AG08396 (cell line): ENCODE measurements around the gene PCDH12.

Experiments
- DNase-seq: peaks from one replicate; pipeline ENCODE4 v3.0.0; 2012; ENCODE audit warnings: low spot score, mixed read lengths

The PCDH12 gene

DNA sequence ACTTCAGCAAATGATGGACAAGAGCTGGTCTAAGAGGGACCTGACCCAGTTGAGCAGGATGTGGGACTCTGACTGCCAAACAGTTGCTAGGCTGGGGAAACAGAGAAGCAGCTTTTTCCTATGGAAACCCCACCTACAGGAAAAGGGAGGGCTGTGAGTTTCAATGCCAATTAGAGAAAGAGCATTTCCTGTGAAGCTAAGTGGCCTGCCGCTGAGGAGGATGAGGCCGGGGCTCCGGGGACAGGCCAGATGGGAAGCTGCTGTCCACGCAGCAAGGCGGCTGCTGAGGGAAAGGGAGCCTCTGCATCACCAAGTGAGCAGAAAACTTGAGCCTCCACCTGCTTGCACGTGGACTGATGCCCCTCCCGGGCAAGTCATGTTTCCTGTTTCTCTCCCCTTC lies at the start of gene PCDH12:
Gene PCDH12 (minus strand): TSS at position 90 of the 400 bp plus-strand sequence. CDS start 351 bp downstream, outside the sequence.
- DNase-seq, result no peak

DNA sequence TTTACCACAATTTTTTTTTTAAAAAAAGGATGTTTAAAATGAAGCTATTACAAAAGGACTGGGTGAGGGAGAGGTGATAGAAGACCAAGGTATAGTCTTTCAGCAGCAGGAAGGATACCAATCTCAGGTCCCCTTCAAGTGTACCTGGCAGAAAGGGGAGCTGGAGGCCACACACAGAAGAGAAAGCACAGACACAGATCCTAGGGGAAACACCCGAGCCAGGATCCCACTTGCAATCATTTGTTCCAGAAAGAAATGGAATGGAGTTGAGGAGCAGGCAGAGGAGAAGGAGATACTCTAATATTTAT lies 49.2 kb upstream of the PCDH12 start:
- no peak for DNase-seq

DNA sequence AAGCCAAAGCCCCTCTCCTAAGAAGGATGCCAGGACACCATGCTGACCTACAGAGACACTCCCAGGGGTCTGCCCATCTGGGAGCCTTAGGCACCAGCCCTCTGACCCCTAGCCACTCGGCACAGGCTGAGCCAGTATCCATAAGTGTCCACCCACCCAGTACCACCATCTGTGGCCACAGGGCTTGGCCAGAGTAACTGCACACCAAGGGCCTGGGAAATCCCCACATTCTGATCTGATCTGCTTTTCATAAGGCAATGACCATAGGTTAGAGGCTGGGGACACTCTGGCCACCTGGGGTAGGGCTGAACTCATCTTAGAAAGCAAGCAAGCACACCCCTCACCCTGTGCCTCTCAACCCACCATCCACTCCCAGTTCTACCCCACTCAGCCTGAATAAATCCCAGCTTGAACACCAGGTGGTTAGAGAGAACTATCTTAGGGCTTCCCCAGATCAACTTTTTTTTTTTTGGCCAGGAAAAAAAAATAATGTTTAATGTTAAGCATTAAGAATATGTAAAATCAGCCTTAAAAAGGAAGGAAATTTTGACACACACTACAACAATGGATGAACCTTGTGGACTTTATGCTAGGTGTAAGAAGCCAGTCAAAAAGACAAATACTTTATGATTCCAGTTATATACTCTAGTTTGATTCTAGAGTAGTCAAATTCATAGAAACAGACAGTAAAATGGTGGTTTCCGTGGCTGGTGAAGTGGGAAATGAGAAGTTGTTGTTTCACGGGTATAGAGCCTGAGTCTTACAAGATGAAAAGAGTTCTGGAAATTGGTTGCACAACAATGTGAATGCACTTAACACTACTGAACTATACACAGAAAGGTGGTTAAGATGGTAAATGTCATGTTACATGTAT lies 48.6 kb upstream of the PCDH12 start:
- DNase-seq, result no peak

DNA sequence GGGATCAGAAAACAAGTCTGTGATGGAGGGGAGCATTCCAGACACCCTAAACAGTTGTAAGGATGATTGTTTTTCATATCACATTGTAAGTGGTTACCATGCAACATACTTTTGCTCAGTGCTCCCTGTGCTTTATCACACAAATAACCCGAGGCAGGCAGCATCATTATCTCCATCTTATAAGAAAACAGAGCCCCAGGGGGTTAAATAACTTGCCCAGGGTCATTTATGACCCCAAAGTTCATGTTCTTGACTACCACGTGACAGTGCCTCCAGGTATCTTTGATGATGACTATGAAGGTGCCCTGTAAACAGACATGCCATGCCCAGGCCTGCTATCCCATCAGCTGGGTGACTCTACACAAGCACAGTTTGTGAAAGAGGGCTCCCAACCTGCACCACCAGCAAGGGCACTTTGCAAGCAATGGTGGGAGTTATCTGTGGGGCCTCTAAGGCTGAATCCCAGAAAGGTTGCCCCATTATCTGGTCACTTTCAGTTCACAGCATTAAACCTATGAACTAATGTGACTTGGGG lies 45.3 kb upstream of the PCDH12 start:
- no peak for DNase-seq

DNA sequence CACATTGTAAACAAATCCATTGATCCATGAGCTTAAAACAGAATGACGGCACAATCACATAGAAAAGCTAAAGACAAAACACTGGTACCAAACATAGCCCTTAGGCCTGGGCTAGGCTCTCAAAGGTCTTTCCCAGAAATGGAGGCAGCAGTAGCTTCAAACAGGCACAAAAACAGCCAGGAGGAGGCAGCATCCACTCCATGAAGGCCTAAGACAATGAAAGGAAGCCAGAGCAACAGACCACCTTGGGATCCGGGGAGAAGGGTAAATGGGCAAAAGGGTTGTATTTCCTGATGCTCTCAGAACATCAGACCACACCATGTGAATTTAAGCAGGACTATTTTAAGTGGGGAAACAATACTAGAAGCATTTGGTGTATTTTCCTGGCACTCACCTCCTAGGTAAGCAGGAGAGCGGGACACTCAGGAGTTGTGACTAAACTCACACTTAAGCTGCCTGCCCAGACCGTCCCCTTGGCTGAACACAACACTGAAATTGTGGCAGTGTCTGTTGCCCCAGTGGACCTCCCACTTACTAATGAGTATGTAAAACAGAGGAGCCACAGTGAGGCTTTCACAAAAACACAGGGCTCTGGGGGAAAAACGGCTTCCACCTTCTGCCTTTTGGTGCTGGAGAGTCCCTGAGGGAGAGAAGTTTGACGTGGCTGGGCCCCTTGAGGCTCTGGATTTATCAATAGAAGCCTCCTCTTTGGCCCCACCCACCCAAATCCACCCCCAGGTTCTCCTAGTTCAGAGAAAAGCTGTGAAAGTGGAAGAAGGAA lies 42.9 kb upstream of the PCDH12 start:
- DNase-seq, result no peak

DNA sequence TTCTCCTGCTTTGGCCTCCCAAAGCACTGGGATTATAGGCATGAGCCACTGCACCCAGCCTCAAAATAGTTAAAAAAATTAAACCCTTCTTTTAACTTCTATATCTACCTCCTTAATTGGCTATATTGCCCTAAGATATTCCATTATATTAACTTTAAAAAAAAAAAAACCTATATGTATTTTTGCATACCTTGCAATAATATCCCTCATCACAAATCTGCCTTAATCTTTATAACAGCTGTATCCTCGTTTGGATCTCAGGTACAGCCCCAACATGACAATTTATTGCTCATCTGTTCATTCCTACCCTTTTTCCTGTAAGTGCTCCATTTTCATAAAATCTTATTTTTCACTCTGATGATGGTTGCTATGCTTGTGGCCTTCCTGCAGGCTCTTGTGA lies 42.2 kb upstream of the PCDH12 start:
- DNase-seq, result no peak

DNA sequence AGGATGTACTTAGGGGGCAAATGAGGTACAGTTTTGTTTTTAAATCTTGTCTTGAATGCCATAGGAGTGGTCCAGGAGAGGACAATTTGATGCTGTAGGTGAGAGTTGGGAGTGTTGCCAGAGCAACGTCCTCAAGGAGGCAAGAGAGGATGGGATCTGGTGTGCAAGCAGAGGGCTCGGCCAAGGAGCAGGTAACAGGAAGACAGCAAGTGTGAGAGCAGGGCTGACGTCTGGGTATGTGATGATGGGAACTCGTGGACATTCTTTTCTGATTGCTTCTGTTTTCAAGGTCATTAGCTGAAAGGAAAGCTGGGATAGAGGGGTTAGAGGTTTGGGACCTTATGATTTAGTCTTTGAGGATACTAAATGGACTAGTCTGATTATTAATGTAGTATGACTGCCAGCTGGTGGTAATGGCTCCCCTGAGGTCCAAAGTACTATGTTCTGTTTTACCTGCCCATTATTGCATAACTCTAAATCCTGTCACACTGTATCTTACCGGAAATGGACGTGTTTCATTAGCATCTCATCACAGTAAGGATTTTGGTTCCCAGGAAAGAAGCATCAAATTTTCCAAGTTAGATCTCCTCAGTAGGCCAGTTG lies 39.5 kb upstream of the PCDH12 start:
- DNase-seq, result no peak

DNA sequence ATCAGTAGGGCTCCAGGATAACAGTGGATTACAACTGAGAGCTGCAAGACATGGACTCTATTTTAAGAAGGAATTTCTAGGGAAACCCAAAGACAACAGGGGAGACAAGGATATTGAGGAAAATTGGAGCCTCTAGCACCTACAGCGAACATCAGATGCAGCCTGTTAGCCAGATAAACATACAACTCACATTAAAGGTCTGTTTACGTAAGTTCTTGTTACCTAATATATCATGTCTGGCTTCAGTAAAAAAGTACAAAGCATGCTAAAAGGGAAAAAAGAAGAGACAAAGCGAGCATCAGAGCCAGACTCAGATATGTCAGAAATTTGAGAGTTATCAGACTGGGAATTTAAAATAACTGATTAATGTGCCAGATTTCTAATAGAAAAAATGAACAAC lies 37.7 kb upstream of the PCDH12 start:
- DNase-seq, result no peak

DNA sequence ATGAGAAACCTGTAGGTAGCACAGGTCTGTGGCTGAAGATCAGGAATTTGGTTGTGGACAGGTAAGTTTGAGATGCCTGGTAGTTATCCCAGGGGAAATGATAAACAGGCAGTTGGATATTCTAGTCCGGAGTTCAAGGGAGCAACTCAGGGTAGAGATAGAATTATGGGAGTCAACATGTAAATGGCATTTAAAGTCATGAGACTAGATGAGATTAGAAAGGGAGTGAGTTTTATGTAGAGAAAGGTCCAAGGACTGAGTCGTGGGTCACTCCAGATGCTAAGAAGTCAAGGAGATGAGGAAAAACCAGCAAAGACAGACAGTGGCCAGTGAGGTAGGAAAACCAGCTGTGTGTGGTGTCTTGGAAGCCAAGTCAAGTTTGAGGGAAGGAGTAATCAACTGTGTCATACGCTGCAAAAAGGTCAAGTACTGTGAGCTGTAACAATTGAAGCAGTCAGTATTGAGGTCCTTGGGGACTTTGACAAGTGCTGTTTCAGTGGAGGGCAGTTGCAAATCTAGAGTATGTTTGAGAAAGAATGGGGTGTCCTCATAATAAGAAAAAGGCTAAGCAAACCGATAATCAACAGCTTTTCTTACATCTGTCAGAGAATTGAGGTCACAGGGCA lies 36.6 kb upstream of the PCDH12 start:
- no peak for DNase-seq

DNA sequence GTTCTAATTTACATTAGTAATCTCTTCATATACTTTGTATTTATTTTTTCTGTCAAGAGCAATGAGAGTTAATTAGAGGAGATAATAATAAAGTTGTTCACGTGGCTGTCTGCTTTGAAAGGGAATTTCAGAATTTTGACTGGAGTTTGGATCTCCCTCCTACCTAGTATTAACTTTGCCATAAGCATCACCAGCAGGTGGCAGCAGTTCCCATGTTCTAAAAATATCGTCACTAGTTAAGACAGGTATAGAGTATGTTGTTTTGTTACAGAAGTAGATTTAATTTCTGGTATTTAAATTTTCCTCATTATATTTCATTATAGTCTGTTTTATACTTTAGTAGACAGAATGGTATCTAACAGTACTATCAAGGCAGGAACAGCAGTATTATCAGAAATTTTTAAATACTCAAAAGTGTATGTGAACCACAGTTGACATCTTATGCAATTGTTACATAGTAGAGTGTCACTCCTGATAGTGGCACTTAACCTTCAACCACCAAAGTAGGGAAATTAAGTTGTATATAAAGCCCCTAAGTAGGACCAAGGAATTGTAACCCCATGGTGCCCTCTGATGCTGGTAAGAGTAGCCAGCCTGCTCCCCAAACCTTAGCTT lies 34.5 kb upstream of the PCDH12 start:
- DNase-seq, result peak; percentile 51

DNA sequence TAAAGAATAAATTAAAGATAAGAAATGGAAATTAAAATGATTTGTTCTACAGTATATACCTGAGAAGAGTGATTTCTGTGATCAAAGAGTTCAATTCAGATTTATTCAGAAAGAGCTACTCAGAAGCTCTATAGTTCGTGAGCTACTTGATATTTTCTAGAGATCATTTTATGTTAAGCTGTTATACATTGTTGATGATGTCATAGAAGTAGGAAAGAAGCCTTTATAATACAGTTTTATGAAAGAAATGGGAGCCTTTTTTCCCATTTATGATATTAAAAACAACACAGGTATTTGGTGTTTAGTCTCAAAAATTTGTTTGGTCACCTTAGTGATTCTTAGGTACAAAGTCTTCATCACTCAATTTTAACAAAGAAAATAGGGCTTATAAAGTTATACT lies 31.7 kb upstream of the PCDH12 start:
- DNase-seq, result no peak

DNA sequence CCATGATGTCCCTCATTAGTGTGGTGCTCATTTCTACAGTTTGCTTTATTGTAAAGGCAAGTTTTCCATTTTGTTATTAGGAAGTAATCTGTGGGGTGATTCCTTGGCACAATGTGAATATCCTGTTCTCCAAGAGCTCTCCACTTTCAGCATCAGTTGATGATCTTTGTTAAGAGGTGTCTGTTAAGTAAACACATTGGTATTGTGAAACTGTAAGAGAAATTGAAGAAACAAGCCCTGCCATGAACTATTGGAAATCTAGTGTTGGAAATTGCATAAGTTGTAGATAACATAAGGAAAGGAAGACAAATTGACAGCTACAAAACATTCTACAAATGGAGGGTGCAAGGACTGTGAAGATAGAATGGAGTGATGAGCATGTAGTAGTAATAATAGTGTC lies 28.1 kb upstream of the PCDH12 start:
- DNase-seq, result no peak

DNA sequence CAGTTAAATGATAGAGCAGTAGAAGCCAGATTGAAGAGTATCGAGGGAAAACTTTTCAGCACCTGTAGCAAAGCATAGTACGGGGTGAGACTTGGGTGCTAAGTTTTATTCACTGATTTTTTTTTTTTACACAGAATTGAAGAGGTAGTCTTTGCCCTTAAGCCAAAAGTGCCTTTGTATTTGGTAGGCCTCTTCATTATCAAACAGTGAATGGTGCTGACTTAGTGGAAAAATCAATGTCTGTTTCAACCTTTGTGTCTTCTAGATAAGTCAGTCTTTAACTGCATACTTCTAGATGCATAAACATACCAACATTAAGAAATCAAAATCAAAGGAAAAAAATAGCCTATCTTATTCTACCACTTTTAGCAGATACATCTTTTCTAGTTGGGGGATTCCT lies 24.6 kb upstream of the PCDH12 start:
- DNase-seq, result no peak

DNA sequence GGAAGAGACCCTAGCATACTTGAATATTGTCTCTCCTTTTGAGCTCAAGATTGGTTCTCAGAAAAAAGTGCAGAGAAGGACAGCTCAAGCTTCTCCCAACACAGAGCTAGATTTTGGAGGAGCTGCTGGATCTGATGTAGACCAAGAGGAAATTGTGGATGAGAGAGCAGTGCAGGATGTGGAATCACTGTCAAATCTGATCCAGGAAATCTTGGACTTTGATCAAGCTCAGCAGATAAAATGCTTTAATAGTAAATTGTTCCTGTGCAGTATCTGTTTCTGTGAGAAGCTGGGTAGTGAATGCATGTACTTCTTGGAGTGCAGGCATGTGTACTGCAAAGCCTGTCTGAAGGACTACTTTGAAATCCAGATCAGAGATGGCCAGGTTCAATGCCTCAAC lies 20.4 kb upstream of the PCDH12 start:
- DNase-seq, result no peak

DNA sequence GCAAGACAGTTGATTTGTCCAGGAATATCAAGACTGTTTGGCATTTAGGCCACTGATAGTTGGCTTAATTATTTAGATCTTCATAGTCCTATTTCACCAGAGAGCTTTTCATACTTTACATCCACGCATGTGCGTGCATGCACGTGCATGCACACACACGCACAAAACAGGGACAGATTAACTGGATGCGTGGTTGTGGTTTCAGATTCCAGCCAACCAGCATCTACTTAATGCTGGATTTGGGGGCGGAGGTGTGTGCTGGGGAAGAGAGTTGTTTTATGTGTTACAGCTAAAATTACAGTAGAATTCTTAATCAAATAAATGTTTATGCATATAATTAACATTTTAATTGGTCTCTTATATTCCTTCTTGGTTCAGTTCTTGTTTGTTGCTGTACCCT lies 18.2 kb upstream of the PCDH12 start:
- no peak for DNase-seq

DNA sequence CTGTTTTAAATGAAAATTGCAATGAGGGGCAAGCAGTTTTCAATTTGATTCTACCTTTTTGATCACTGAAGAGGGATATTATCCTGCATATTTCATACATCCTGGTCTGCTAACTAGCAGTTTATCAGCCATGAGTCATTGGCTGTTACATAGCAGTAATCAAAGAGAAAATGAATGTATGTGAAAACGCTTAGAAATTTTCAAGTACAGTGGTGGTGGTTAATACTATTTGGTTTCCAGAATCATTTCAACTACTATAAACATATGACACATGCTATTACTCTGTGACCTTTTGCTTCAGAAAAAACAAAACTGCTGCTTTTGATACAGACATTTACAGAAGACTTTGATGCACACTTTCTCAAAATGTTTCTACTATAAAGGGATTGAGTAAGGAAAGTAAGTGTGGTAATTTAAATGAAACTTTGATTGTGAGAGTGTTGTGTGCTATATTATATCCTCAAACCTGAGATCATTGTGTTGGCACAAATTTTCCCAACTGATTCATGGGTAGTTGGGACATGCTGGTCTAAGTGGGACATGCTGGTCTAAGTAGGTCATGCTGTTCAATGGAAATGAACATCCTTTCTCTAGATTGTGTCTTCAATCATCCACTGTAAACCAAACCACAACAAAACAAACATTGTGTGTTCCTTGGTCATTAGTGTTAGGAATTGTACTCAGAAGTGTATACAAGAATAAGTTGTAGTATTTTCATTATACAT lies 16.0 kb upstream of the PCDH12 start:
- DNase-seq, result peak; percentile 55

DNA sequence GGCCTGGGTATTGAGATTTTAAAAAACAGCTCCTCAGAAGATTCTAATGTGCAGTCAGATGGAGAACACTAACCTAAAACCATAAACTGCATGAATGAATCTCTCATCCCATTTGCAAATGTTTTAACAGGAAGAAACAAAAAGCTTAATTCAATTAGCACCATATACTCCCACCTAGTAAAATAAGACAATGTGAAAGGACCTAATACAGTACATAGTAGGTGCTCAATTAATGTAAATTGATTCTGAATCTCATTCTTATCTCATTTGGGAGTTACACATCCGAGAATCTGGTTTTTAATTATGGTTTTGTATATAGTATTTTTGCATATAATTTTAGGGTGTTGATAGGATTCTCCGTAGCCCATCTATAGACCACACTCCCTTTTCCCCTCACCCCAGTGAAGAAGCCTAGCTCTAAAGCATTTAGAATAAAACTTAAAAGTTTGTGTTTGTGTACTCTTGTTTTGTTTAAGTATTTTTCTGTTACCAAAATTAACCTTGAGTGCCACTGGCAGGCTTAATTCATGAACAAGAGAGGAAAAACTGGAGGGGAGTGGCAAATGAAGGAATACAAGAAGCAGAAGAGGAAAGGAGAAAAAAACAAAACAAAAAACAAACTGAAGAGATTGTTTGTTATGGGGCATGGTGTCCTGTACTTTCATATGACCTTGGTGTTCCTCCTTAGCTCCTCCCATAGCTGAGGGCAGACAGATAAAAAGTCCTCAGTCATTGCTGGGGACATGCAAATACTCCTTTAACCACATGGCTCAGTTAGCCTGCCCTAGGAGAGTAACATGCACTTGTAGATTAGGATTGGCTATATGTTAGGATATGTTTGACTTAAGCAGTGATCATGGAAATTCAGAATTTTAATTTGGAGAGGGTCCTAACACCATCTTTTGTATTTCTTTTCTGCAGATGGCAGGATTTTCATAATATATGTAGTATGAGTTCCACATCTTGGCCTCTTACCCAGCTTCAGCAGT lies 12.1 kb upstream of the PCDH12 start:
- DNase-seq, result no peak

DNA sequence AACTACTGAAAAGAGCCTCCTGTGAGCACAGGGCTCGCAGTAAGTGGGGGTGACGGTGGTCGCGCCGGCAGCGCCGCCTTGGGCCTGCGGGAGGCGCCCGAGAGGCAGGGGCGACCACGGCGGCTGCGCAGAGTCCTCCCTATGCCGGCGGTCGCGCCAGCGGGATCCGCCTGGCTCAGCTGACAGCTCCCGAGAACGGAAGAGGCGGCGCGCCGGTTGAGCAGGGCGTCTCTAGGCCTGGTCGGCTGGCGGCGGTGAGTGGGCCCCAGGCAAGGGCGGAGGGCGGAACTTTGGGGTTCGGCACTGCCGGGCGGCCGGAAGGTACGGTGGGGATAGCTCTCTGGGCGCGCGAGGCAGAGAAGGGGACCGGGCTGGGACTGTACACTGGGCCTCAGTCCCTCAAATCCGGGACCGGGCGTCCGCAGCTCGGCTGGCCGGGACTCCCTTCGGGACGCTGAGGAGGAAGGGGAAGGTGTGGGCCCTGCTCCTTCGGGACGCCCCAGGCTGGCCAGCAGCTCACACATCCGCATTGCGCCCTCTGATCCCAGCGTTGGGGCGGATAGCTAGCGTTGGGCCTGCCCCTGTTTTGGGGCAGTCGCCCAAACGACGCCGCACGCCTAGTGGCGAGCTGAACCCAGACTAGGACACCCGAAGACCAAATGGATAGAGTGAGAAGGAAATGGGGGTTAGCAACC lies 11.1 kb upstream of the PCDH12 start, which contains the start of gene RNF14:
Gene RNF14 (plus strand): TSS at position 192 of the 695 bp plus-strand sequence. CDS start 4,484 bp downstream, outside the sequence.
- DNase-seq, result peak; percentile 97

DNA sequence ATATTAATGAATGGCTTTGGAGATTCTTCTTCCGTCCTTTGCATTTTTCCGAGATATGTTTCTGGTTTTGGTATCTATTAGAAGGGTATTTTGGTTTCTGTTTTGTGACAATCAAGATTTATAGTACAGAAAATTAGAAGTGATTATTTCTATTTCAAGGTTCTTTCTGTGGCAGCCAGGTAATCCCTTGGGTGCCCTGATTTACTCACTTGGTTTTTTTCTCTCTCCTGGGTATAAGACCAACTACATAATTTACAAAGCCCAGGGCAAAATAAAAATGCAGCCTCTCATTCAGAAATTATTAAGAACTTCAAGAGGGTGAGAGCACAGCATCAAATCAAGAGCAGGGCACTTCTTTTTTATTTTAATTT lies 8.9 kb upstream of the PCDH12 start:
- no peak for DNase-seq
